Subcutaneous abdominal adipose tissue (tissue), 5 donors: Measurements from ENCODE around the gene KLHL7.
A peak's percentile ranks its signal among the peaks of the same experiment; 100 is the strongest.

Experiments
- H3K27ac ChIP-seq: one replicate; pipeline ENCODE4 v1.7.0; 2013; ENCODE audit warnings: low read depth, mild to moderate bottlenecking, inconsistent platforms, low read length, moderate library complexity
- H3K27me3 ChIP-seq, 5 donors: one replicate each; pipeline ENCODE4 v1.7.0; 2013; ENCODE audit warnings: low read length in 5 of 5, inconsistent platforms in 1 of 5; ENCODE audit not compliant: control insufficient read depth in 5 of 5, insufficient read depth in 4 of 5
- H3K36me3 ChIP-seq, 5 donors: one replicate each; pipeline ENCODE4 v1.7.0; 2013; ENCODE audit warnings: low read length in 5 of 5; ENCODE audit not compliant: control insufficient read depth in 5 of 5, insufficient read depth in 5 of 5
- H3K4me1 ChIP-seq, 5 donors: one replicate each; pipeline ENCODE4 v1.7.0; 2013; ENCODE audit warnings: low read length in 5 of 5, mild to moderate bottlenecking in 3 of 5, moderate library complexity in 1 of 5; ENCODE audit not compliant: control insufficient read depth in 5 of 5, insufficient read depth in 5 of 5
- H3K4me3 ChIP-seq, 5 donors: one replicate each; pipeline ENCODE4 v1.7.0; 2013; ENCODE audit warnings: low read length in 5 of 5, low read depth in 1 of 5
- H3K9ac ChIP-seq, 5 donors: one replicate each; pipeline ENCODE4 v1.7.0; 2013; ENCODE audit warnings: low read length in 5 of 5, mild to moderate bottlenecking in 4 of 5, moderate library complexity in 3 of 5
- H3K9me3 ChIP-seq, 5 donors: one replicate each; pipeline ENCODE4 v1.7.0; 2013; ENCODE audit warnings: low read length in 5 of 5; ENCODE audit not compliant: control insufficient read depth in 5 of 5
- donor health status: healthy.
- donor health status: healthy.
- donor health status: healthy.
- donor health status: healthy.
- donor health status: healthy.

The KLHL7 gene

GRCh38 chr7:23167691-23168090 lies 62.1 kb downstream of the KLHL7 start:
- Histone ChIP-seq H3K4me1 (no peaks in the 10 kb centered on the region), H3K27me3 (no peaks in the 10 kb centered on the region), H3K9me3 (no peaks in the 10 kb centered on the region), H3K9ac (no peak overlapping the region), H3K36me3 (peaks cover 6 to 20% (median 11%) of the 10 kb centered on the region in 5 donors), H3K27ac (no peak overlapping the region), H3K4me3 (no peak overlapping the region)

DNA sequence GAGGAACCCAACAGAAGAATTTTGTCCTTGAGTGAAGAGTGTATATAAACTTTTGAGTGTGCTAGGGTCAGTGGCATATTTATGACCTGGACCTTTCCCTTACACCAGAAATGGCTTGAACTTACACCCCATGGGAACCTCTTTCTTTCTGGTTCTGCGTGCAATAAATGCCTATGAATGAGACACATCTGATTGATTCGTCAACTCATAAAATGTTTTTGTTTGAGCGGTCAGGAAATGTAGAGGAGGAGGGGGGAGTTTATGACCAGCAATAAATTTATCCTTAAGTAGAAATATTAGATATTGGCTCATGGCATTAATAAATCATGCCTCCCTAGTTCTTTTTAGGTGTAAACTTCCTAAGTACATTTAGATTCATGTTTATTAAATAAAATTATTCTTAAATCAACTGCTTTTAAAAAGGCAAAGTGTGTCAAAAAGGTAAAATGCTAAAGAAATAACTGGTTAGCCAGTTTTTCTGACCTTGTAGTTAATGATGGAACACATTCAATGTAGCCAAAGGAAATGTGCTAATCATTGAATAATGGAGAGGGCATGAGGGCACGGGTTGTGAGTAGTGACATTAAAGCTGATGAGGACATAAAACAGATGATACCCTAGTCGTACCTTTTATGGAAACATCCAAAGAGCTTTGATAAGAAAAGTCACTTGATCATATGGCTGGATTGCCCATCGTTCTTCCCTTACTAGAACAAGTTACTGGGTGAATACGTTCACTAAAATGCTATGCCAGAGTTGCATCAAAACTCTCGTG lies 62.7 kb downstream of the KLHL7 start:
- no peaks in the 10 kb centered on the region for H3K9me3 ChIP-seq
- H3K9ac ChIP-seq, result no peak overlapping the region
- no peaks in the 10 kb centered on the region for H3K27me3 ChIP-seq
- peaks cover 6 to 20% (median 11%) of the 10 kb centered on the region in 5 donors for H3K36me3 ChIP-seq
- H3K4me3 ChIP-seq, result no peak overlapping the region
- no peak overlapping the region for H3K27ac ChIP-seq
- H3K4me1 ChIP-seq, result no peaks in the 10 kb centered on the region

- H3K9ac ChIP-seq, result no peak overlapping the region
- H3K27me3 ChIP-seq, result no peaks in the 10 kb centered on the region
- no peak overlapping the region for H3K4me3 ChIP-seq
- no peaks in the 10 kb centered on the region for H3K9me3 ChIP-seq
- peaks cover 0 to 2% (median under 1%) of the 10 kb centered on the region in 5 donors for H3K4me1 ChIP-seq
- peaks cover 2 to 19% (median 15%) of the 10 kb centered on the region in 5 donors for H3K36me3 ChIP-seq
- H3K27ac ChIP-seq, result no peak overlapping the region
Observed at GRCh38 chr7:23175938-23176337, 70.4 kb downstream of the KLHL7 start.

- H3K27me3 ChIP-seq, result no peaks in the 10 kb centered on the region
- peak within 1 kb of the TSS; percentile 94 for H3K27ac ChIP-seq
- peaks cover 2 to 22% (median 17%) of the 10 kb centered on the region in 5 donors for H3K4me1 ChIP-seq
- peak within 1 kb of the TSS; percentile 86 to 97 (median 96) for H3K9ac ChIP-seq
- H3K4me3 ChIP-seq, result peak within 1 kb of the TSS; percentile 67 to 98 (median 96)
- H3K36me3 ChIP-seq, result peaks cover 3 to 11% (median 7%) of the 10 kb centered on the region in 5 donors
- H3K9me3 ChIP-seq, result no peaks in the 10 kb centered on the region
Observed at GRCh38 chr7:23181684-23182553, 76.3 kb downstream of the KLHL7 start, which contains the start of gene NUP42. TSS of gene NUP42 (plus strand) at chr7:23182048. CDS start at chr7:23182086, 38 bp downstream.

DNA sequence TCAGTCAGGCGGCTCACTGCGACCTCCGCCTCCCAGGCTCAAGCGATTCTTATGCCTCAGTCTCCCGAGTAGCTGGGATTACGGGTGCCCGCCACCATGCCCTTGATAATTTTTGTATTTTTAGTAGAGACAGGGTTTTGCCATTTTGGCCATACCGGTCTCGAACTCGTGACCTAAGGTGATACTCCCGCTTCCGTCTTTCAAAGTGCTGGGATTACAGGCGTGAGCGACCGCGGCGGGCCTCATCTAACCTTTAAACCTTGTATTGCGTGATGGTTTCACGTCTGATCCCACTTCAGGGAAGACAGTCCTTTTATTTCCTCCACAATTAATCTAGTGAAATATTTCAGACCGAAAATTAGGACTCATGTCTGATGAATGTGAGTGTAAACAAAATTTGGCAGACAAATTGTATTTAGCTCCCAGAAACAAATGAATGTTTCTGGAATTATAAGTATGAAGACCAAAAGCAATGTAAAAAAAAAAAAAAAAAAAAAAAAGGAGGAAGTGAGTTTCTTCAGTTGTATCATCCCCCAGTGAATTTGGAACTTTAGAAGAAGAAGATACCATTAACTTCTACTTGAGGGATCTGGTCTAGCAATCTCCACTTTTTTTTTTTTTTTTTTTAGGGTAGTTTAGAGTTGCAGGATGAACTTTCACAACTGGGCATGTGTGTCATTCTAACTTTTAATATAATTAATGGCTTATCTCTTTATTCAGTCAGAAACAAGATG lies 77.9 kb downstream of the KLHL7 start:
- H3K9ac ChIP-seq, result peak overlapping the region in 1 of 5 donors; percentile 49
- H3K4me3 ChIP-seq, result peak overlapping the region in 3 of 5 donors; percentile 17 to 67 (median 19)
- H3K9me3 ChIP-seq, result no peaks in the 10 kb centered on the region

DNA sequence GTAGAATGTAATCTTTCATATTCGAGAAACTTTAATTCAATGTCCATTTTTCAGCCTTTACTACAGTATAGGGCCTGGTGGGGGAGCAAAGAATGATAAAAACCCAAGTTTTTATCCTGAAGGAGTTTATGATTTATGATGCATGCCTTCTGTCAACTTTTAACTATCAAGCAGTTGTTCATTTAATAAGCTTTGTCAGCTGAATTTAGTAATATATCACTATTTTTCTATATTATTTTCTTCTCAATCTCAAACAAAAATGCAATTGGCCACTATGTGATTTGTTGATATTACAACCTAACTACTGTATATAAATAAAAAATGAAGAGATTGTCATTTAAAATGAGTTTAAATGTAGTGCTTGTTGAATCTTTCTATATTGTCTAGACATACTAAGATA lies 78.7 kb downstream of the KLHL7 start:
- H3K27me3 ChIP-seq, result no peaks in the 10 kb centered on the region
- H3K9me3 ChIP-seq, result no peaks in the 10 kb centered on the region
- no peak overlapping the region for H3K9ac ChIP-seq
- no peak overlapping the region for H3K27ac ChIP-seq
- peaks cover 2 to 22% (median 17%) of the 10 kb centered on the region in 5 donors for H3K4me1 ChIP-seq
- H3K36me3 ChIP-seq, result peaks cover 12 to 30% (median 27%) of the 10 kb centered on the region in 5 donors
- H3K4me3 ChIP-seq, result no peak overlapping the region

More for the DNA sequence above, 77.9 kb downstream of the KLHL7 start:
- Histone ChIP-seq H3K27me3 (no peaks in the 10 kb centered on the region), H3K4me1 (peaks cover 2 to 22% (median 17%) of the 10 kb centered on the region in 5 donors), H3K27ac (no peak overlapping the region), H3K36me3 (peaks cover 10 to 22% (median 20%) of the 10 kb centered on the region in 5 donors)

- Histone ChIP-seq H3K36me3 (peaks cover 12 to 33% (median 28%) of the 10 kb centered on the region in 5 donors), H3K27ac (no peak overlapping the region), H3K4me1 (peaks cover 2 to 22% (median 17%) of the 10 kb centered on the region in 5 donors), H3K9ac (no peak overlapping the region), H3K9me3 (no peaks in the 10 kb centered on the region), H3K27me3 (no peaks in the 10 kb centered on the region), H3K4me3 (no peak overlapping the region)
Observed at GRCh38 chr7:23184709-23185359, 79.2 kb downstream of the KLHL7 start.

- peaks cover 12 to 36% (median 31%) of the 10 kb centered on the region in 5 donors for H3K36me3 ChIP-seq
- H3K9ac ChIP-seq, result no peak overlapping the region
- peaks cover 2 to 22% (median 14%) of the 10 kb centered on the region in 5 donors for H3K4me1 ChIP-seq
- no peaks in the 10 kb centered on the region for H3K9me3 ChIP-seq
- H3K27ac ChIP-seq, result no peak overlapping the region
- H3K27me3 ChIP-seq, result no peaks in the 10 kb centered on the region
- H3K4me3 ChIP-seq, result no peak overlapping the region
Observed at GRCh38 chr7:23185980-23186379, 80.4 kb downstream of the KLHL7 start.

DNA sequence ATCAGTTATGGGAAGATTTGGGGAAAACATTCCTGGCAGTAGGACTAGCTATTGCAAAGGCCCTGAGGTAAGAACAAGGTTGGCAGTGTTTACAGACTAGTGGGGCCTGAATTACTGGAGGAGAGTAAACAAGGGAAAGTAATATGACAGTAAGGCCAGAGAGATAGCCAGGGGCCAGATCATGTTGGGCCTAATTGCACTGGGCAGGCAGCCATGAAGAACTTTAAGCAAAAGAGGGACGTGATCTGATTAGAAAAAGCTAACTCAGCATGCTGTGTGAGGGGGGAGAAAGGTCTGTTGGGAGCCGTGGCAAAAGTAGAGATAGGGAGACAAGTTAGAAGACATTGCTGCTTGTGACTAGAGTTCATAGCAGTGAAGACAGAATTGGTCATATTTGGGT lies 85.4 kb downstream of the KLHL7 start:
- H3K9ac ChIP-seq, result no peak overlapping the region
- no peak overlapping the region for H3K4me3 ChIP-seq
- no peaks in the 10 kb centered on the region for H3K27me3 ChIP-seq
- no peaks in the 10 kb centered on the region for H3K4me1 ChIP-seq
- H3K36me3 ChIP-seq, result peaks cover 15 to 56% (median 46%) of the 10 kb centered on the region in 5 donors
- H3K9me3 ChIP-seq, result no peaks in the 10 kb centered on the region
- H3K27ac ChIP-seq, result no peak overlapping the region
